H1 (cell line): ENCODE measurements around the gene VCP. TPM values are rescaled to one million over a fixed set of nuclear protein-coding genes. Genes with fewer than 3 reads are reported as not detected.

ENCODE experiments used
- CTCF ChIA-PET: fragments of 300-600 bp; sonication (Branson Sonifier 250); formaldehyde crosslinking; loops from one replicate; lab custom pipeline; 2021; ENCODE audit not compliant: partially characterized antibody; lab: Charles Lee
- POLR2A ChIA-PET: fragments of 300-600 bp; sonication (Branson Sonifier 250); formaldehyde crosslinking; loops from one replicate; lab custom pipeline; 2021; ENCODE audit warnings: inconsistent platforms; ENCODE audit not compliant: partially characterized antibody; lab: Charles Lee
- DNase-seq, 2 experiments: peaks; one replicate each; pipeline versions ENCODE4 v3.0.0 to v3.0.0-alpha.2; 2010 to 2022; ENCODE audit warnings: low spot score in 2 of 2, low read depth in 1 of 2, mixed read lengths in 1 of 2
- FAIRE-seq: peaks from 2 replicates; lab custom pipeline; 2011; peaks lifted over from hg19 to GRCh38; lab: Jason Lieb, UNC
- H2AFZ ChIP-seq: 2 replicates; pipeline ENCODE4 v1.8.1; 2012; ENCODE audit warnings: low read length, inconsistent platforms
- H2AK5ac ChIP-seq: 2 replicates; pipeline ENCODE4 v1.6.1; 2013; ENCODE audit warnings: low read depth, low read length
- H2BK120ac ChIP-seq: replicated peaks from 2 replicates; pipeline ENCODE3; 2013; ENCODE audit warnings: low read depth, low read length, inconsistent platforms
- H2BK12ac ChIP-seq: 2 replicates; pipeline ENCODE4 v1.6.1; 2013; ENCODE audit warnings: low read depth, low read length
- H2BK15ac ChIP-seq: 2 replicates; pipeline ENCODE4 v1.6.1; 2013; ENCODE audit warnings: low read length
- H2BK20ac ChIP-seq: 2 replicates; pipeline ENCODE4 v1.6.1; 2013; ENCODE audit warnings: low read length
- H2BK5ac ChIP-seq: 2 replicates; pipeline ENCODE4 v1.6.1; 2013; ENCODE audit warnings: low read depth, low read length
- H3K14ac ChIP-seq: 2 replicates; pipeline ENCODE4 v1.6.1; 2013; ENCODE audit warnings: inconsistent platforms; ENCODE audit not compliant: insufficient read length
- H3K18ac ChIP-seq: 2 replicates; pipeline ENCODE4 v1.6.1; 2013; ENCODE audit warnings: low read length; ENCODE audit errors: extremely low read depth
- H3K23ac ChIP-seq: 2 replicates; pipeline ENCODE4 v1.6.1; 2013; ENCODE audit warnings: inconsistent platforms; ENCODE audit not compliant: insufficient read length
- H3K23me2 ChIP-seq: 2 replicates; pipeline ENCODE4 v1.6.1; 2013; ENCODE audit warnings: low read depth, low read length
- H3K27ac ChIP-seq: 2 replicates; pipeline ENCODE4 v1.6.1; 2011; ENCODE audit warnings: low read depth, low read length, inconsistent platforms
- H3K27me3 ChIP-seq, 4 experiments: replicated peaks in 1 of 4; 1 replicate in 1 of 4; 2 replicates in 3 of 4; pipeline versions ENCODE4 v1.6.1 to v1.8.1; 2011 to 2013; ENCODE audit warnings: low read length in 3 of 4, mild to moderate bottlenecking in 3 of 4, inconsistent platforms in 2 of 4, mixed read lengths in 2 of 4, moderate library complexity in 1 of 4; ENCODE audit not compliant: control insufficient read depth in 3 of 4, insufficient read depth in 3 of 4; ENCODE audit errors: extremely low read depth in 1 of 4
- H3K36me3 ChIP-seq, 4 experiments: 2 replicates each; pipeline versions ENCODE4 v1.6.1 to v1.8.1; 2011 to 2013; ENCODE audit warnings: mild to moderate bottlenecking in 4 of 4, low read length in 3 of 4, moderate library complexity in 2 of 4, control low read depth in 1 of 4, inconsistent platforms in 1 of 4; ENCODE audit not compliant: insufficient read depth in 4 of 4, control insufficient read depth in 2 of 4
- H3K4ac ChIP-seq: replicated peaks from 2 replicates; pipeline ENCODE3; 2013; ENCODE audit warnings: low read length, low read depth, mixed read lengths, inconsistent platforms; ENCODE audit not compliant: insufficient read length
- H3K4me1 ChIP-seq, 4 experiments: replicated peaks in 1 of 4; 1 replicate in 1 of 4; 2 replicates in 3 of 4; pipeline versions ENCODE4 v1.6.1 to v1.8.1; 2011 to 2013; ENCODE audit warnings: low read length in 3 of 4, inconsistent platforms in 2 of 4, mixed read lengths in 1 of 4; ENCODE audit not compliant: insufficient read depth in 4 of 4, control insufficient read depth in 3 of 4
- H3K4me2 ChIP-seq, 2 experiments: 2 replicates each; pipeline versions ENCODE4 v1.6.1 to v1.8.1; 2011 to 2013; ENCODE audit warnings: low read depth in 2 of 2, low read length in 2 of 2, control low read depth in 1 of 2, inconsistent platforms in 1 of 2, mild to moderate bottlenecking in 1 of 2; ENCODE audit not compliant: insufficient read depth in 1 of 2
- H3K4me3 ChIP-seq, 4 experiments: fragments of 200-600, 300-600 bp in 1 of 4; sonication (generic), shearing (Covaris generic), sonication (Bioruptor Twin) in 1 of 4; 2 replicates each; pipeline versions ENCODE4 v1.5.1 to v1.8.1; 2011 to 2016; ENCODE audit warnings: low read length in 4 of 4, low read depth in 3 of 4, control low read depth in 2 of 4, inconsistent platforms in 2 of 4, mild to moderate bottlenecking in 2 of 4, mixed read lengths in 1 of 4, moderate library complexity in 1 of 4; ENCODE audit not compliant: insufficient read depth in 2 of 4; ENCODE audit errors: extremely low read depth in 1 of 4
- H3K56ac ChIP-seq: replicated peaks from 2 replicates; pipeline ENCODE3; 2013; ENCODE audit warnings: low read depth, mild to moderate bottlenecking, mixed read lengths, low read length, inconsistent platforms; ENCODE audit not compliant: insufficient read length
- H3K79me1 ChIP-seq: 2 replicates; pipeline ENCODE4 v1.6.1; 2013; ENCODE audit warnings: low read depth, low read length, control low read depth
- H3K79me2 ChIP-seq, 2 experiments: 2 replicates each; pipeline versions ENCODE4 v1.6.1 to v1.8.1; 2012 to 2013; ENCODE audit warnings: low read length in 2 of 2, mild to moderate bottlenecking in 2 of 2, inconsistent platforms in 1 of 2; ENCODE audit not compliant: insufficient read depth in 2 of 2, control insufficient read depth in 1 of 2
- H3K9ac ChIP-seq, 4 experiments: replicated peaks in 1 of 4; 1 replicate in 1 of 4; 2 replicates in 3 of 4; pipeline versions ENCODE4 v1.6.1 to v1.8.1; 2011 to 2013; ENCODE audit warnings: low read depth in 3 of 4, low read length in 3 of 4, control low read depth in 2 of 4, mild to moderate bottlenecking in 2 of 4, moderate library complexity in 2 of 4, inconsistent platforms in 1 of 4; ENCODE audit errors: extremely low read depth in 1 of 4
- H3K9me3 ChIP-seq, 2 experiments: 2 replicates each; pipeline versions ENCODE4 v1.6.1 to v1.8.1; 2012 to 2013; ENCODE audit warnings: mild to moderate bottlenecking in 2 of 2, moderate library complexity in 2 of 2, control low read depth in 1 of 2, inconsistent platforms in 1 of 2, low read depth in 1 of 2, low read length in 1 of 2, mixed read lengths in 1 of 2; ENCODE audit not compliant: insufficient read depth in 2 of 2
- H4K20me1 ChIP-seq, 2 experiments: replicated peaks in 1 of 2; 2 replicates each; pipeline versions ENCODE3 to v1.8.1; 2011 to 2013; ENCODE audit warnings: inconsistent platforms in 2 of 2, low read length in 2 of 2, mild to moderate bottlenecking in 1 of 2; ENCODE audit not compliant: insufficient read depth in 2 of 2, control insufficient read depth in 1 of 2
- H4K5ac ChIP-seq: 2 replicates; pipeline ENCODE4 v1.6.1; 2013; ENCODE audit warnings: low read length, low read depth, mixed read lengths, inconsistent platforms; ENCODE audit not compliant: insufficient read length
- H4K8ac ChIP-seq: 2 replicates; pipeline ENCODE4 v1.8.0; 2013; ENCODE audit warnings: mild to moderate bottlenecking, moderate library complexity, low read length, inconsistent platforms; ENCODE audit not compliant: insufficient read depth; ENCODE audit errors: extremely low read depth
- H4K91ac ChIP-seq: replicated peaks from 2 replicates; pipeline ENCODE3; 2013; ENCODE audit warnings: low read length, mixed read lengths, inconsistent platforms; ENCODE audit not compliant: insufficient read length
- BCL11A ChIP-seq, 2 experiments: IDR thresholded peaks; one replicate each; pipeline ENCODE4 v1.6.1; 2011; ENCODE audit warnings: low read depth in 2 of 2, low read length in 2 of 2, mild to moderate bottlenecking in 2 of 2
- CREB1 ChIP-seq: IDR thresholded peaks from 2 replicates; pipeline ENCODE4 v1.6.1; 2012; ENCODE audit warnings: inconsistent platforms
- GABPA ChIP-seq: IDR thresholded peaks from 2 replicates; pipeline ENCODE4 v1.6.1; 2011; ENCODE audit warnings: mild to moderate bottlenecking, low read length, moderate library complexity, borderline replicate concordance; ENCODE audit not compliant: insufficient read depth
- KDM1A ChIP-seq: fragments of 200-600, 300-600 bp; sonication (generic); IDR thresholded peaks from 2 replicates; pipeline ENCODE4 v1.7.1; 2016; ENCODE audit warnings: mild to moderate bottlenecking, low read length, borderline replicate concordance
- KDM5A ChIP-seq: fragments of 200-600 bp; IDR thresholded peaks from 2 replicates; pipeline ENCODE4 v1.7.1; 2012; ENCODE audit warnings: mild to moderate bottlenecking, low read length, inconsistent platforms, mixed read lengths
- NANOG ChIP-seq: IDR thresholded peaks from 2 replicates; pipeline ENCODE4 v1.6.1; 2011; ENCODE audit warnings: low read length, low read depth, mild to moderate bottlenecking, inconsistent platforms; ENCODE audit not compliant: insufficient read depth, poor library complexity, severe bottlenecking
- SP1 ChIP-seq: IDR thresholded peaks from 2 replicates; pipeline ENCODE4 v1.6.1; 2011; ENCODE audit warnings: low read depth, low read length
- TBP ChIP-seq: IDR thresholded peaks from 2 replicates; pipeline ENCODE4 v1.6.1; 2011; ENCODE audit warnings: low read depth, low read length, improper control_type of control experiment
- TCF12 ChIP-seq: IDR thresholded peaks from 2 replicates; pipeline ENCODE4 v1.6.1; 2011; ENCODE audit warnings: low read depth, mild to moderate bottlenecking, low read length
- YY1 ChIP-seq: IDR thresholded peaks from 2 replicates; pipeline ENCODE4 v1.6.1; 2011; ENCODE audit warnings: low read depth, mild to moderate bottlenecking, low read length
- WGBS, 2 experiments: shearing (Covaris generic) in 1 of 2; methylation state at CpG; one replicate each; pipeline versions ENCODE4 v1.1.6 to v1.1.7; 2013 to 2015; ENCODE audit warnings: low lambda C conversion rate in 2 of 2, mixed read lengths in 2 of 2, inconsistent platforms in 1 of 2, low coverage in 1 of 2, missing lambda C conversion rate in 1 of 2; ENCODE audit not compliant: insufficient replicate concordance in 2 of 2, insufficient coverage in 1 of 2, insufficient read length in 1 of 2; ENCODE audit errors: extremely low coverage in 1 of 2, missing lambda C conversion rate in 1 of 2; 5-methylcytosine and 5-hydroxymethylcytosine counted together
- polyA plus RNA-seq, 7 experiments: library from polyadenylated mRNA; depleted of rRNA in 3 of 7; stranded (reverse) in 5 of 7; unstranded in 2 of 7; fragments of >200 nt in 5 of 7; fragments of 200-250 nt in 2 of 7; gene quantifications; 1 replicate in 5 of 7; 2 replicates in 1 of 7; 4 replicates in 1 of 7; pipeline versions ENCODE4 v1.2.1 to v1.2.3, GENCODE V29; 2011 to 2013; ENCODE audit warnings: missing spikeins in 2 of 7, mixed read lengths in 2 of 7
- total RNA-seq: library from RNA; stranded (reverse); fragmentation: NEBNext Ultra II Directional; extraction: Animal tissue kit (Norgen Biotek cat#: 25700); gene quantifications from 2 replicates; pipeline ENCODE4 v1.2.1, GENCODE V29; 2021
- TF ChIP-seq, protein P1 (sequence below): IDR thresholded peaks from 2 replicates; pipeline ENCODE4 v1.6.1; 2011; ENCODE audit warnings: low read depth, mild to moderate bottlenecking, low read length; ENCODE audit not compliant: insufficient read depth

Gene VCP
- total and polyA plus RNA-seq, 2 of the 8 experiments (the other 6 are each of a cell fraction or from before 2014, with no cell fraction given): 173 to 375 TPM

DNA sequence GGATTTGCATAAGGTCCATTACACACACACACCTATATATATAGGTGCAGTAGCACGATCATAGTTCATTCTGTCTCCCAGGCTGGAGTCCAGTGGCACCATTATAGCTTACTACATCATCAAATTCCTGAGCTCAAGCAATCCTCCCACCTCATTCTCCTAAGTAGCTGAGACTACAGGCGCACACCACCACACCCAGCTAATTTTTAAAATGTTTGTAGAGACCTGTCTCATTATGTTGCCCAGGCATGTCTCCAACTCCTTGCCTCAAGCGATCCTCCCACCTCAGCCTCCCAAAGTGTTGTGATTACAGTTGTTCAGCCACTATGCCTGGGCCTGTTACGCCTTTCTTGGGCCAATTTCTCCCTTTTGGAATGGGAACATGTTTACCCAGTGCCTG is 43.2 kb downstream of the VCP start:
- Histone ChIP-seq H4K20me1 (no peaks in the 10 kb centered on the region), H3K27me3 (no peaks in the 10 kb centered on the region), H3K23ac (no peak overlapping the region), H3K18ac (no peak overlapping the region), H4K91ac (no peak overlapping the region), H3K4ac (no peak overlapping the region), H3K23me2 (no peaks in the 10 kb centered on the region), H2AK5ac (0 out of 2 replicates have a peak overlapping the region, but pooled peaks have one; percentile 82), H2BK20ac (no peak overlapping the region), H3K4me3 (no peak overlapping the region), H3K4me2 (no peak overlapping the region), H3K14ac (no peak overlapping the region), H3K9me3 (peaks cover 15 to 16% of the 10 kb centered on the region in 2 experiments; a peak in 3 of 4 replicates), H3K79me1 (no peaks in the 10 kb centered on the region), H3K9ac (no peak overlapping the region), H2BK15ac (no peak overlapping the region), H2BK12ac (no peak overlapping the region), H2BK120ac (no peak overlapping the region), H2AFZ (no peak overlapping the region), H4K8ac (no peak overlapping the region), H3K79me2 (no peaks in the 10 kb centered on the region), H3K4me1 (peaks cover 0 to 10% (median 3%) of the 10 kb centered on the region in 4 experiments; a peak in 3 of 7 replicates), H2BK5ac (no peak overlapping the region), H3K36me3 (no peaks in the 10 kb centered on the region), H4K5ac (no peak overlapping the region), H3K56ac (no peak overlapping the region), H3K27ac (no peak overlapping the region)
- DNase-seq (no peak), FAIRE-seq (no peak)
- TF ChIP-seq YY1 (no peak), TBP (no peak), KDM1A (no peak), KDM5A (no peak), CREB1 (no peak), SP1 (no peak), TCF12 (no peak), GABPA (no peak), BCL11A (IDR thresholded peaks at IDR 0.05; ENCODE audit: low read depth in 2 of 2, low read length in 2 of 2) (no peak), NANOG (no peak)
- TF ChIP-seq, protein P1, sequence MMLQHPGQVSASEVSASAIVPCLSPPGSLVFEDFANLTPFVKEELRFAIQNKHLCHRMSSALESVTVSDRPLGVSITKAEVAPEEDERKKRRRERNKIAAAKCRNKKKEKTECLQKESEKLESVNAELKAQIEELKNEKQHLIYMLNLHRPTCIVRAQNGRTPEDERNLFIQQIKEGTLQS: no peak
- ChIA-PET CTCF (interaction anchor here (1.2 to 3.0 kb wide), 4 partner anchors 10 to 45 kb away, joined by 4 to 14 read pairs (median 4); no protein-coding TSS in a partner anchor), POLR2A (interaction anchor here (1.1 to 2.1 kb wide), 3 partner anchors 39 to 51 kb away, joined by 3 to 5 read pairs (median 5); partner anchors contain the start of genes DNAJB5, FANCG and VCP)
- 68% methylated on average over 4 of the region's 4 CpGs; no CpG with 5 or more reads in 1 of the 2 experiments for WGBS, 2 experiments
